NCI-H2227 (cell line): Measurements from ENCODE around the gene CD52.
"Not testable (repeated sequence)": the region's sequence is repeated elsewhere in the genome, so short reads cannot be mapped to it uniquely, and the experiment has no call there.

ENCODE experiments used
- DNase-seq: peaks from one replicate; lab custom pipeline; 2025; ENCODE audit not compliant: unreplicated experiment; lab: John Stamatoyannopoulos, UW

CD52 gene

GRCh38 chr1:26329380-26329779 lies 11.6 kb downstream of the CD52 start:
- DNase-seq: not testable (repeated sequence)

- DNase-seq: no peak
These were observed 12.5 kb downstream of the CD52 start for GRCh38 chr1:26330276-26330675.

- not testable (repeated sequence) for DNase-seq
These were observed 15.6 kb downstream of the CD52 start for GRCh38 chr1:26333312-26333711.

- peak; percentile 45 for DNase-seq
These were observed 18.2 kb downstream of the CD52 start for GRCh38 chr1:26335774-26336476.

GRCh38 chr1:26336477-26337205 lies 18.9 kb downstream of the CD52 start:
- DNase-seq: peak; percentile 83

GRCh38 chr1:26337206-26337535 lies 19.4 kb downstream of the CD52 start:
- no peak for DNase-seq

- no peak for DNase-seq
These were observed 19.9 kb downstream of the CD52 start for GRCh38 chr1:26337625-26338024.

- DNase-seq: no peak
These were observed 20.9 kb downstream of the CD52 start for GRCh38 chr1:26338670-26339069.

GRCh38 chr1:26340047-26340481 lies 22.3 kb downstream of the CD52 start:
- no peak for DNase-seq

GRCh38 chr1:26344147-26344920 lies 26.6 kb downstream of the CD52 start:
- no peak for DNase-seq

- no peak for DNase-seq
These were observed 28.0 kb downstream of the CD52 start for GRCh38 chr1:26345718-26346117.

- no peak for DNase-seq
These were observed 28.7 kb downstream of the CD52 start for GRCh38 chr1:26346274-26347033.

- no peak for DNase-seq
These were observed 31.6 kb downstream of the CD52 start for GRCh38 chr1:26349188-26349876.

- DNase-seq: no peak
These were observed 32.1 kb downstream of the CD52 start for GRCh38 chr1:26349877-26350244.

GRCh38 chr1:26350343-26350700 lies 32.6 kb downstream of the CD52 start:
- no peak for DNase-seq

GRCh38 chr1:26350701-26351589 lies 33.2 kb downstream of the CD52 start:
- no peak for DNase-seq

- DNase-seq: no peak
These were observed 34.0 kb downstream of the CD52 start for GRCh38 chr1:26351590-26352337.

GRCh38 chr1:26352338-26352679 lies 34.6 kb downstream of the CD52 start:
- DNase-seq: no peak

GRCh38 chr1:26353210-26353859 lies 35.6 kb downstream of the CD52 start:
- no peak for DNase-seq
